Neural progenitor cell (in vitro differentiated cells): ENCODE data around the gene CSGALNACT2.

ENCODE experiments used
- CTCF ChIP-seq: fragments of 200-600 bp; sonication (generic); IDR thresholded peaks from 2 replicates; pipeline ENCODE4 v1.5.1; 2017; ENCODE audit warnings: antibody characterized with exemption, mild to moderate bottlenecking
- EZH2phosphoT487 ChIP-seq: fragments of 200-600 bp; sonication (generic); IDR thresholded peaks from 2 replicates; pipeline ENCODE4 v1.6.1; 2017; ENCODE audit warnings: antibody characterized with exemption

GRCh38 chr10:43125881-43126731 is 12.1 kb upstream of the CSGALNACT2 start:
- TF ChIP-seq CTCF (no peak), EZH2phosphoT487 (no peak)
